Measurements from ENCODE around the gene DNAH6.

The DNAH6 gene

GRCh38 chr2:84686783-84687476 is 170.6 kb downstream of the DNAH6 start:
- H3K27me3 ChIP-seq (replicated peaks; ENCODE audit: control insufficient read depth, insufficient read depth, low read length), result no peaks in the 10 kb centered on the region
- H3K36me3 ChIP-seq (ENCODE audit: control insufficient read depth, insufficient read depth, low read length), result no peaks in the 10 kb centered on the region
- no peak for DNase-seq (ENCODE audit: extremely low read depth, insufficient read length)
- no peak overlapping the region for H3K4me3 ChIP-seq (replicated peaks; ENCODE audit: low read depth, low read length)
- TF ChIP-seq CTCF (IDR thresholded peaks at IDR 0.05; ENCODE audit: insufficient read depth, low read length, poor library complexity, severe bottlenecking), result no peak

- no peaks in the 10 kb centered on the region for H3K36me3 ChIP-seq (ENCODE audit: control insufficient read depth, insufficient read depth, low read length)
- H3K4me3 ChIP-seq (replicated peaks; ENCODE audit: low read depth, low read length), result no peak overlapping the region
- no peak for DNase-seq (ENCODE audit: extremely low read depth, insufficient read length)
- no peaks in the 10 kb centered on the region for H3K27me3 ChIP-seq (replicated peaks; ENCODE audit: control insufficient read depth, insufficient read depth, low read length)
- no peak for TF ChIP-seq CTCF (IDR thresholded peaks at IDR 0.05; ENCODE audit: insufficient read depth, low read length, poor library complexity, severe bottlenecking)
Measured at GRCh38 chr2:84687498-84688149, 171.3 kb downstream of the DNAH6 start.

GRCh38 chr2:84690225-84690624 is 173.9 kb downstream of the DNAH6 start:
- no peak for DNase-seq (ENCODE audit: extremely low read depth, insufficient read length)
- Histone ChIP-seq H3K27me3 (replicated peaks; ENCODE audit: control insufficient read depth, insufficient read depth, low read length) (no peaks in the 10 kb centered on the region), H3K4me3 (replicated peaks; ENCODE audit: low read depth, low read length) (no peak overlapping the region), H3K36me3 (ENCODE audit: control insufficient read depth, insufficient read depth, low read length) (no peaks in the 10 kb centered on the region)
- TF ChIP-seq CTCF (IDR thresholded peaks at IDR 0.05; ENCODE audit: insufficient read depth, low read length, poor library complexity, severe bottlenecking), result no peak

GRCh38 chr2:84694088-84694622 is 177.9 kb downstream of the DNAH6 start:
- no peak for TF ChIP-seq CTCF (IDR thresholded peaks at IDR 0.05; ENCODE audit: insufficient read depth, low read length, poor library complexity, severe bottlenecking)
- no peaks in the 10 kb centered on the region for H3K36me3 ChIP-seq (ENCODE audit: control insufficient read depth, insufficient read depth, low read length)
- no peaks in the 10 kb centered on the region; the same call in 1 of the 2 replicates for H3K27me3 ChIP-seq (replicated peaks; ENCODE audit: control insufficient read depth, insufficient read depth, low read length)
- no peak overlapping the region for H3K4me3 ChIP-seq (replicated peaks; ENCODE audit: low read depth, low read length)
- DNase-seq (ENCODE audit: extremely low read depth, insufficient read length), result no peak

GRCh38 chr2:84697895-84698294 is 181.6 kb downstream of the DNAH6 start:
- Histone ChIP-seq H3K36me3 (ENCODE audit: control insufficient read depth, insufficient read depth, low read length) (no peaks in the 10 kb centered on the region), H3K4me3 (replicated peaks; ENCODE audit: low read depth, low read length) (no peak overlapping the region), H3K27me3 (replicated peaks; ENCODE audit: control insufficient read depth, insufficient read depth, low read length) (no peaks in the 10 kb centered on the region; the same call in 1 of the 2 replicates)
- TF ChIP-seq CTCF (IDR thresholded peaks at IDR 0.05; ENCODE audit: insufficient read depth, low read length, poor library complexity, severe bottlenecking), result no peak
- DNase-seq (ENCODE audit: extremely low read depth, insufficient read length), result no peak

Data from GM06990 (cell line).